Renal cortex interstitium (tissue), 11 donors: ENCODE results near the gene TSC2. TPM values are rescaled to one million over a fixed set of nuclear protein-coding genes. Genes with fewer than 3 reads are reported as not detected.

Experiments
- DNase-seq, 11 donors: peaks; one replicate each; pipeline ENCODE4 v3.0.0-alpha.2; 2013; ENCODE audit warnings: low read depth in 9 of 11, low spot score in 4 of 11; ENCODE audit errors: extremely low read depth in 1 of 11
- polyA plus RNA-seq, 3 donors: library from polyadenylated mRNA; unstranded; fragments of 120-200 nt; gene quantifications; one replicate each; pipeline ENCODE4 v1.2.1, GENCODE V29; 2013; ENCODE audit not compliant: insufficient read length in 3 of 3

The TSC2 gene
- polyA plus RNA-seq, 3 donors = 138 to 170 (median 151) TPM

GRCh38 chr16:2056077-2056476 lies 8.3 kb downstream of the TSC2 start:
- DNase-seq = no peak

- DNase-seq = no peak
Measured at GRCh38 chr16:2056681-2057407, 9.1 kb downstream of the TSC2 start.

GRCh38 chr16:2057438-2057837 lies 9.7 kb downstream of the TSC2 start:
- no peak for DNase-seq

- DNase-seq = no peak
Measured at GRCh38 chr16:2058420-2058819, 10.6 kb downstream of the TSC2 start.

GRCh38 chr16:2058872-2059271 lies 11.1 kb downstream of the TSC2 start:
- DNase-seq = peak in 1 of 11 donors; percentile 61

GRCh38 chr16:2060346-2060745 lies 12.6 kb downstream of the TSC2 start:
- no peak for DNase-seq

GRCh38 chr16:2061023-2061422 lies 13.2 kb downstream of the TSC2 start:
- no peak for DNase-seq

- DNase-seq = no peak
Measured at GRCh38 chr16:2061526-2061925, 13.7 kb downstream of the TSC2 start.

GRCh38 chr16:2062801-2063200 lies 15.0 kb downstream of the TSC2 start:
- DNase-seq = no peak

GRCh38 chr16:2063861-2064260 lies 16.1 kb downstream of the TSC2 start:
- DNase-seq = no peak

GRCh38 chr16:2064368-2064945 lies 16.7 kb downstream of the TSC2 start:
- DNase-seq = no peak

GRCh38 chr16:2066139-2066538 lies 18.4 kb downstream of the TSC2 start:
- DNase-seq = no peak

- no peak for DNase-seq
Measured at GRCh38 chr16:2070576-2071453, 23.0 kb downstream of the TSC2 start.

GRCh38 chr16:2071454-2072202 lies 23.8 kb downstream of the TSC2 start:
- DNase-seq = no peak

GRCh38 chr16:2072926-2073325 lies 25.1 kb downstream of the TSC2 start:
- no peak for DNase-seq

- DNase-seq = no peak
Measured at GRCh38 chr16:2074071-2074470, 26.3 kb downstream of the TSC2 start.

GRCh38 chr16:2075631-2076030 lies 27.8 kb downstream of the TSC2 start:
- no peak for DNase-seq

- no peak for DNase-seq
Measured at GRCh38 chr16:2076072-2076865, 28.5 kb downstream of the TSC2 start.

GRCh38 chr16:2077016-2077415 lies 29.2 kb downstream of the TSC2 start:
- DNase-seq = no peak
